K562 (cell line): ENCODE measurements around the gene CDH8.

ENCODE experiments used
- BDP1 ChIP-seq: IDR thresholded peaks from 3 replicates; pipeline ENCODE4 v1.6.1; 2011; ENCODE audit not compliant: insufficient read length, insufficient read depth
- SIX5 ChIP-seq, 2 experiments: IDR thresholded peaks; 2 replicates each; pipeline ENCODE4 v1.6.1; 2011; ENCODE audit warnings: low read length in 2 of 2, borderline replicate concordance in 1 of 2, low read depth in 1 of 2, mild to moderate bottlenecking in 1 of 2, moderate library complexity in 1 of 2; ENCODE audit not compliant: insufficient read depth in 1 of 2
- SP2 ChIP-seq: IDR thresholded peaks from 2 replicates; pipeline ENCODE4 v1.6.1; 2011; ENCODE audit warnings: mild to moderate bottlenecking, low read depth, low read length, moderate library complexity; ENCODE audit not compliant: poor library complexity, severe bottlenecking; ENCODE audit errors: extremely low read depth
- UBTF ChIP-seq, 2 experiments: IDR thresholded peaks; 2 replicates each; pipeline ENCODE4 v1.6.1; 2012; ENCODE audit warnings: improper control_type of control experiment in 2 of 2, low read depth in 2 of 2, low read length in 2 of 2, borderline replicate concordance in 1 of 2
- USF1 ChIP-seq: sonication (generic); formaldehyde crosslinking; IDR thresholded peaks from 2 replicates; pipeline ENCODE4 v1.9.0; 2022; ENCODE audit warnings: mild to moderate bottlenecking, missing genetic modification reagents
- ZFP36 ChIP-seq: fragments of 150-350 bp; IDR thresholded peaks from 2 replicates; pipeline ENCODE4 v1.6.1; 2018; ENCODE audit warnings: low read length, low read depth; ENCODE audit not compliant: partially characterized antibody
- ZNF589 ChIP-seq: fragments of 200-800 bp; sonication (Bioruptor generic); IDR thresholded peaks from 2 replicates; pipeline ENCODE4 v1.6.1; 2016; ENCODE audit warnings: low read depth, missing genetic modification characterization, missing compliant biosample characterization
- ZNF75A ChIP-seq: fragments of 450-650 bp; formaldehyde crosslinking; IDR thresholded peaks from 2 replicates; pipeline ENCODE4 v1.4.0; 2020; ENCODE audit warnings: mild to moderate bottlenecking

GRCh38 chr16:62076886-62077285, 40.6 kb upstream of the CDH8 start:
- no peak for TF ChIP-seq ZFP36
- TF ChIP-seq ZNF589 (CRISPR knock-in tag), result no peak
- no peak for TF ChIP-seq UBTF (IDR thresholded peaks at IDR 0.05; ENCODE audit: borderline replicate concordance in 1 of 2, low read depth in 2 of 2, low read length in 2 of 2)
- no peak for TF ChIP-seq USF1
- no peak for TF ChIP-seq ZNF75A
- no peak for TF ChIP-seq SIX5 (IDR thresholded peaks at IDR 0.05; ENCODE audit: borderline replicate concordance in 1 of 2, insufficient read depth in 1 of 2, low read depth in 1 of 2, low read length in 2 of 2)
- no peak for TF ChIP-seq BDP1
- no peak for TF ChIP-seq SP2
